HepG2 (cell line): Measurements from ENCODE around the gene IL12A. TPM values are rescaled to one million over a fixed set of nuclear protein-coding genes. Genes with fewer than 3 reads are reported as not detected.
A peak's percentile ranks its signal among the peaks of the same experiment; 100 is the strongest.

ENCODE experiments used
- ADNP ChIP-seq: sonication (generic); formaldehyde crosslinking; IDR thresholded peaks from 2 replicates; pipeline ENCODE4 v1.4.0; 2020; ENCODE audit warnings: missing genetic modification reagents
- ARNT ChIP-seq: fragments of 450-650 bp; IDR thresholded peaks from 2 replicates; pipeline ENCODE4 v1.6.1; 2017
- CREBL2 ChIP-seq: sonication (generic); formaldehyde crosslinking; IDR thresholded peaks from 2 replicates; pipeline ENCODE4 v1.8.1; 2023; ENCODE audit warnings: missing genetic modification reagents, mild to moderate bottlenecking, borderline replicate concordance
- CTCF ChIP-seq: sonication (generic); formaldehyde crosslinking; IDR thresholded peaks from 2 replicates; pipeline ENCODE4 v1.5.0; 2020; ENCODE audit warnings: mild to moderate bottlenecking, missing genetic modification reagents, moderate library complexity
- ELF4 ChIP-seq: sonication (generic); formaldehyde crosslinking; IDR thresholded peaks from 2 replicates; pipeline ENCODE4 v1.5.0; 2020; ENCODE audit warnings: missing genetic modification reagents, mild to moderate bottlenecking, moderate library complexity, borderline replicate concordance
- ESRRA ChIP-seq: sonication (generic); formaldehyde crosslinking; IDR thresholded peaks from 2 replicates; pipeline ENCODE4 v1.5.1; 2020; ENCODE audit warnings: mild to moderate bottlenecking, low read depth, missing genetic modification reagents
- HIVEP1 ChIP-seq: sonication (generic); formaldehyde crosslinking; IDR thresholded peaks from 2 replicates; pipeline ENCODE4 v1.4.0; 2020; ENCODE audit warnings: mild to moderate bottlenecking, missing genetic modification reagents
- HMG20A ChIP-seq: IDR thresholded peaks from 2 replicates; pipeline ENCODE4 v1.6.1; 2016; ENCODE audit warnings: borderline replicate concordance
- HOXA5 ChIP-seq: sonication (generic); formaldehyde crosslinking; IDR thresholded peaks from 2 replicates; pipeline ENCODE4 v1.4.0; 2020; ENCODE audit warnings: missing genetic modification reagents
- MXD4 ChIP-seq: IDR thresholded peaks from 2 replicates; pipeline ENCODE4 v1.6.1; 2016; ENCODE audit warnings: mild to moderate bottlenecking, missing biosample characterization, missing genetic modification reagents
- PATZ1 ChIP-seq: sonication (generic); formaldehyde crosslinking; IDR thresholded peaks from 2 replicates; pipeline ENCODE4 v1.4.0; 2020; ENCODE audit warnings: missing genetic modification reagents
- RFX3 ChIP-seq: IDR thresholded peaks from 2 replicates; pipeline ENCODE4 v1.6.1; 2016; ENCODE audit warnings: missing biosample characterization, missing genetic modification reagents
- SNAPC4 ChIP-seq: sonication (generic); formaldehyde crosslinking; IDR thresholded peaks from 2 replicates; pipeline ENCODE4 v1.4.0; 2020; ENCODE audit warnings: mild to moderate bottlenecking, missing genetic modification reagents
- TAF15 ChIP-seq: fragments of 200-400 bp; formaldehyde crosslinking; IDR thresholded peaks from one replicate; pipeline ENCODE4 v1.6.1; 2018; ENCODE audit warnings: mild to moderate bottlenecking, low read depth, low read length; ENCODE audit not compliant: poor library complexity, severe bottlenecking
- ZFP62 ChIP-seq: sonication (generic); formaldehyde crosslinking; IDR thresholded peaks from 2 replicates; pipeline ENCODE4 v1.4.0; 2020; ENCODE audit warnings: missing genetic modification reagents
- ZNF282 ChIP-seq: fragments of 450-650 bp; IDR thresholded peaks from 2 replicates; pipeline ENCODE4 v1.6.1; 2018; ENCODE audit not compliant: partially characterized antibody
- ZNF350 ChIP-seq: sonication (generic); formaldehyde crosslinking; IDR thresholded peaks from 2 replicates; pipeline ENCODE4 v1.4.0; 2020; ENCODE audit warnings: mild to moderate bottlenecking, low read depth, missing genetic modification reagents, borderline replicate concordance
- ZNF44 ChIP-seq: sonication (generic); formaldehyde crosslinking; IDR thresholded peaks from 2 replicates; pipeline ENCODE4 v1.5.1; 2020; ENCODE audit warnings: mild to moderate bottlenecking, missing genetic modification reagents
- ZNF678 ChIP-seq: sonication (generic); formaldehyde crosslinking; IDR thresholded peaks from 2 replicates; pipeline ENCODE4 v1.4.0; 2020; ENCODE audit warnings: mild to moderate bottlenecking, missing genetic modification reagents
- polyA plus RNA-seq, 8 experiments: library from polyadenylated mRNA; depleted of rRNA in 3 of 8; stranded (reverse) in 7 of 8; unstranded in 1 of 8; fragments of >200 nt; fragmentation: Illumina TruSeq in 4 of 8; extraction: Trizol in 4 of 8; gene quantifications; 2 replicates each; pipeline versions ENCODE4 v1.2.1 to v1.2.3, GENCODE V29; 2011 to 2016; ENCODE audit warnings: low read depth in 4 of 8, missing spikeins in 1 of 8, mixed read lengths in 1 of 8; ENCODE audit not compliant: insufficient read depth in 1 of 8
- total RNA-seq, 5 experiments: library from RNA; depleted of rRNA; stranded (reverse); fragments of >200 nt; fragmentation: Illumina TruSeq; extraction: Trizol; gene quantifications; 2 replicates each; pipeline ENCODE4 v1.2.3, GENCODE V29; 2016; ENCODE audit warnings: low read depth in 1 of 5

The IL12A gene
- total and polyA plus RNA-seq, 2 of the 13 experiments (the other 11 are each of a cell fraction or from before 2014, with no cell fraction given), result 0.36 to 1.1 TPM

- TF ChIP-seq CTCF (CRISPR knock-in tag) (0 out of 2 replicates have a peak, but pooled peaks have one; percentile 10), ZNF678 (CRISPR knock-in tag) (no peak), HIVEP1 (CRISPR knock-in tag) (no peak), ZNF350 (CRISPR knock-in tag) (no peak), ZNF44 (CRISPR knock-in tag) (no peak), ZNF282 (no peak), TAF15 (no peak), HMG20A (CRISPR knock-in tag) (no peak), RFX3 (CRISPR knock-in tag) (no peak), ARNT (no peak), MXD4 (CRISPR knock-in tag) (no peak), ELF4 (CRISPR knock-in tag) (no peak), ADNP (CRISPR knock-in tag) (no peak), CREBL2 (CRISPR knock-in tag) (no peak), PATZ1 (CRISPR knock-in tag) (0 out of 2 replicates have a peak, but pooled peaks have one; percentile 23), HOXA5 (CRISPR knock-in tag) (no peak), SNAPC4 (no peak), ZFP62 (CRISPR knock-in tag) (no peak), ESRRA (no peak)
Measured at GRCh38 chr3:160038862-160039562, 50.4 kb downstream of the IL12A start (continued).
